Measurements from ENCODE around the gene OPCML.

OPCML gene

DNA sequence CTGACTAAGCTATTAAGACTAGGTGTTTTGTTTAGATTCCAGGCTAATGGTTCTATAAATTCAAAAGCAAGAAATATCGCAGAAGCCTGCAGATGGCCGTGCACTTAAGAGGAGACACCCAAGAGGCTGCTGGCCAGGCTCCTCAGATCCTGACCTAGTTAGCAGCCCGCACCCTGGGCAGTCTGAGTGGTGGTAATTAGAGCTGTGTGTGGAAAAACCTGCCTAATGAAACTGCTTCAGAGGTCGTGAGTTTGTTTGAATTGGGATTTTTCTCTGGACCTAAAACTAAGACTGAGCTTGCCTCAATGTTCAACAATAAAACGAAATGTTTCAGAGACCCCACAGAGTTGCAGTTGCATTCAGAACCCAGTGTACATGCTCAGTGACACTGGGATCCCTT lies 627.7 kb downstream of the OPCML start:
- TF ChIP-seq, protein P1, sequence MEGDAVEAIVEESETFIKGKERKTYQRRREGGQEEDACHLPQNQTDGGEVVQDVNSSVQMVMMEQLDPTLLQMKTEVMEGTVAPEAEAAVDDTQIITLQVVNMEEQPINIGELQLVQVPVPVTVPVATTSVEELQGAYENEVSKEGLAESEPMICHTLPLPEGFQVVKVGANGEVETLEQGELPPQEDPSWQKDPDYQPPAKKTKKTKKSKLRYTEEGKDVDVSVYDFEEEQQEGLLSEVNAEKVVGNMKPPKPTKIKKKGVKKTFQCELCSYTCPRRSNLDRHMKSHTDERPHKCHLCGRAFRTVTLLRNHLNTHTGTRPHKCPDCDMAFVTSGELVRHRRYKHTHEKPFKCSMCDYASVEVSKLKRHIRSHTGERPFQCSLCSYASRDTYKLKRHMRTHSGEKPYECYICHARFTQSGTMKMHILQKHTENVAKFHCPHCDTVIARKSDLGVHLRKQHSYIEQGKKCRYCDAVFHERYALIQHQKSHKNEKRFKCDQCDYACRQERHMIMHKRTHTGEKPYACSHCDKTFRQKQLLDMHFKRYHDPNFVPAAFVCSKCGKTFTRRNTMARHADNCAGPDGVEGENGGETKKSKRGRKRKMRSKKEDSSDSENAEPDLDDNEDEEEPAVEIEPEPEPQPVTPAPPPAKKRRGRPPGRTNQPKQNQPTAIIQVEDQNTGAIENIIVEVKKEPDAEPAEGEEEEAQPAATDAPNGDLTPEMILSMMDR (conservative IDR thresholded peaks at IDR 0.05): no peak
- no peak overlapping the region for H3K27ac ChIP-seq

- TF ChIP-seq, protein P1 (conservative IDR thresholded peaks at IDR 0.05): no peak
- no peak overlapping the region for H3K27ac ChIP-seq
Observed at GRCh38 chr11:132904091-132904490, 628.2 kb downstream of the OPCML start.

DNA sequence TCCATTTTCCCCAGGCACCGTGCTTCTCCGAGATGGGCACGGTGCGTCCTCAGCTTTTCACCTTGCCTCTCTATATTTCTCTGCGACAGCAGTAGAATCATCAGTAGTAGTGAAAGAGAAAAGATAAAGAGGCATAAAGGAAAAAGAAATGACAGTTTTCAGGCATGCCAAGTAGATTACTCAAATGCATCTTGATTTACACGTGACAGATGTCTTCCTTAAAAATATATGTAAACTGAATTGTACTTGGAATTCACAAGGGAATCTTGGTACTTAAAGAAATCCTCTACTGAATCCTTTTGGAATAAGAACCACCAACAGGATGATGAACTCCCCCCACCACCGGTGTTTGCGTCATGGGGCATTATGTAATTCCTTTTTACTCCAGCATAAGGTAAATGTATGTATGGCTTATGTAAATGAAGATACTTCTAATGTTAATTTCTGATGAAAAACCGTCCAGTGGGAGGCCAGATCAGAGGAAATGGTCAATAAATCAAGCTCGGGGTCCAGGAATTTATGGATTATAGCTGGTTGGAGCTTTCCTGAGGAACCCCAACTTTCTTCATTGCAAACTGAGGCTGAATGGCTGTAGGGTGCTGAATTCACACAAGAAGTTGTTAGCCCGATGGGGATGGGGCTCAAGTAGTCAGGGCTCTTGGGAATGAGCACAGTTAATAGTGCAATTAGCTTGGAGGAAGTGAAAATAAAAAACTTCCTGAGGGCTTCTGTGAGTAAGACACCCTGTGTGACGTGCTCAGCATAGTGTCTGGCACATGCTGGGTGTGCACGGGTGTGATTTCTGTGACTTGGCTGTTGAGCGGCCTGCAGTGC lies 630.4 kb downstream of the OPCML start:
- no peak overlapping the region for H3K27ac ChIP-seq

DNA sequence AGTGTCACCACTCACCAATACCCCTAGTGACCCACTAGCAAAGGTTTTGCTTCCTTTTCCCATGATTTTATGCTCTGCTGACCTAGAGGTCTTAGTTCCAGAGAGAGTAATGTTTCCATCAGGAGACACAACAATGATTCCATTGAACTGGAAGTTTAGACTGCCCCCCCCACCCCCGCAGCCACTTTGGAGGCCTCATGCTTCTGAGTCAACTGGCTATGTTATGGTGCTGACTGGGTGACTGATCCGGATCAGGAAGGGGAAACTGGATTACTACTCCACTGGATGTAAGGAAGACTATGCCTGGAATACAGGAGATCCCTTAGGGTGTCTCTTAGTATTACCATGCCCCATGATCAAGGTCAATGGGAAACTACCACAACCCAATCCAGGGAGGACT lies 633.6 kb downstream of the OPCML start:
- TF ChIP-seq, protein P1 (conservative IDR thresholded peaks at IDR 0.05): no peak
- no peak overlapping the region for H3K27ac ChIP-seq

More for the DNA sequence above, 630.4 kb downstream of the OPCML start:
- TF ChIP-seq, protein P1 (conservative IDR thresholded peaks at IDR 0.05): no peak

GRCh38 chr11:132898021-132898420 lies 634.3 kb downstream of the OPCML start:
- TF ChIP-seq, protein P1 (conservative IDR thresholded peaks at IDR 0.05): no peak
- no peak overlapping the region for H3K27ac ChIP-seq

DNA sequence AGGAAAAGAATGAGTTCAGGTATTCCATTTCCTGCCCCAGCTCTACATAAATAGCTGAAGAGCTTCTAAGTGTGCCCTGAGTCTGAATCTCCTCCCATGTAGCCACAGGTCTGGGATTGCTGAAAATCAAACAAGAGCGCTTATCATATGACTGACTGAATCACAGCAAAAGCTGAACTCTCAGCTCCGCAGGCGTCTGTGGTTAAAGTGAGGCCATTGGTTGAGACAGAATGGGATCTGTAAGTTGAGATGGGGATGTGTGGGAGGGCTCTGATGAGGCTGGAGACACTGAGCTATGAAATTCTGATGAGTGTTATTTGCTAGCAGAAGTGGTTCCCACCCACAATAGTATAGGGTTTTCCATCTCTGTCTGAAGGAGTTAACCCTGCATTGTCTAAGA lies 637.0 kb downstream of the OPCML start:
- TF ChIP-seq, protein P1 (conservative IDR thresholded peaks at IDR 0.05): no peak
- no peak overlapping the region for H3K27ac ChIP-seq

- no peak overlapping the region for H3K27ac ChIP-seq
- TF ChIP-seq, protein P1 (conservative IDR thresholded peaks at IDR 0.05): no peak
Observed at GRCh38 chr11:132894606-132895005, 637.7 kb downstream of the OPCML start.

Measured in VCaP (cell line).